ENCODE data around the gene ERMARD. TPM values are rescaled to one million over a fixed set of nuclear protein-coding genes. Genes with fewer than 3 reads are reported as not detected.

The ERMARD gene
- total RNA-seq, 1 experiment from 2014 or later: 22.9 TPM

- Histone ChIP-seq H3K36me3 (replicated peaks; ENCODE audit: control insufficient read depth, insufficient read depth, low read length) (no peaks in the 10 kb centered on the region), H3K27me3 (ENCODE audit: control insufficient read depth, insufficient read depth, low read length) (peaks cover 3% of the 10 kb centered on the region; the same call in 1 of the 2 replicates), H3K4me3 (ENCODE audit: insufficient read depth, low read depth, low read length) (no peak overlapping the region)
- DNase-seq: peak; percentile 28
These were observed 76.8 kb downstream of the ERMARD start for GRCh38 chr6:169828176-169828575.

GRCh38 chr6:169829786-169830185, 78.4 kb downstream of the ERMARD start:
- no peaks in the 10 kb centered on the region for H3K36me3 ChIP-seq (replicated peaks; ENCODE audit: control insufficient read depth, insufficient read depth, low read length)
- H3K4me3 ChIP-seq (ENCODE audit: insufficient read depth, low read depth, low read length): no peak overlapping the region
- peaks cover 3% of the 10 kb centered on the region; the same call in 1 of the 2 replicates for H3K27me3 ChIP-seq (ENCODE audit: control insufficient read depth, insufficient read depth, low read length)
- no peak for DNase-seq

DNA sequence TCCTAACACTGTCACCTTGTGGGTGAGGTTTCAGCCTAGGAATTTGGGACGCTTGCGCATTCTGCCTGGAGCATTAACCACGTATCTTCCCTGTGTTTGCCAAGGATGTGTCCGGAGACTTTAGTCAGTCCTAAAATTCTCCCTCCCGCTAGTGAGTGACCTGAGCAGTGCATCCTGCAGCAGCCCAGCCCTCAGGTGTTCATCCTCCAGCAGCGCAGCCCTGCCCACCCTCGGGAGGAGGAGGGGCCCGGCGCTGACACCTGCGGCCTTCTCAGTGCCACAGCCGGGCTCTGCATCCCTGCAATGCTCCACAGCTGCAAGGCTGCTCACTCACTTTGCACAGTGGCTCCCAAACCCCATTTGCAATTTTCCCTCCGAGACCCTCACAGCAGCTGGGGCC, 79.5 kb downstream of the ERMARD start:
- H3K27me3 ChIP-seq (ENCODE audit: control insufficient read depth, insufficient read depth, low read length): peaks cover 3% of the 10 kb centered on the region; the same call in 1 of the 2 replicates
- peak; percentile 83 for DNase-seq
- no peaks in the 10 kb centered on the region for H3K36me3 ChIP-seq (replicated peaks; ENCODE audit: control insufficient read depth, insufficient read depth, low read length)
- H3K4me3 ChIP-seq (ENCODE audit: insufficient read depth, low read depth, low read length): no peak overlapping the region

Other genes starting within 250 kb of the ERMARD start
- 45.4 and 64.0 TPM in 2 replicates for gene WDR27, start 49.6 kb upstream of the ERMARD start, total RNA-seq (2014; rRNA removed; shearing (Covaris generic))
- 34.0 and 34.8 TPM in 2 replicates for gene C6orf120, start 49.5 kb upstream of the ERMARD start, total RNA-seq (2014; rRNA removed; shearing (Covaris generic))
- 19.9 and 22.1 TPM in 2 replicates for gene PHF10, start 27.1 kb upstream of the ERMARD start, total RNA-seq (2014; rRNA removed; shearing (Covaris generic))
- 1.3 and 1.7 TPM in 2 replicates for gene DYNLT2, start 50 bp upstream of the ERMARD start, total RNA-seq (2014; rRNA removed; shearing (Covaris generic))

All from H7 (cell line).